NCI-H2171 (cell line): ENCODE data around the gene ITIH4.

Experiments
- DNase-seq: peaks from one replicate; lab custom pipeline; 2025; lab: John Stamatoyannopoulos, UW

The ITIH4 gene

GRCh38 chr3:52830535-52831258 lies at the start of gene ITIH4:
Gene ITIH4 (minus strand): TSS chr3:52830672. CDS start chr3:52830642, 30 bp downstream.
- no peak for DNase-seq

- DNase-seq = no peak
Observed at GRCh38 chr3:52880047-52880446, 49.6 kb upstream of the ITIH4 start.

- DNase-seq = no peak
Observed at GRCh38 chr3:52879581-52879980, 49.1 kb upstream of the ITIH4 start.

GRCh38 chr3:52879090-52879489 lies 48.6 kb upstream of the ITIH4 start:
- no peak for DNase-seq

- no peak for DNase-seq
Observed at GRCh38 chr3:52877085-52877484, 46.6 kb upstream of the ITIH4 start.

GRCh38 chr3:52874864-52875587 lies 44.6 kb upstream of the ITIH4 start:
- DNase-seq = no peak

- DNase-seq = no peak
Observed at GRCh38 chr3:52874160-52874701, 43.8 kb upstream of the ITIH4 start.

GRCh38 chr3:52873433-52874159 lies 43.1 kb upstream of the ITIH4 start:
- DNase-seq = no peak

- no peak for DNase-seq
Observed at GRCh38 chr3:52872245-52872644, 41.8 kb upstream of the ITIH4 start.

GRCh38 chr3:52871761-52872160 lies 41.3 kb upstream of the ITIH4 start:
- no peak for DNase-seq

- no peak for DNase-seq
Observed at GRCh38 chr3:52870471-52870870, 40.0 kb upstream of the ITIH4 start.

- DNase-seq = no peak
Observed at GRCh38 chr3:52866427-52866826, 36.0 kb upstream of the ITIH4 start.

GRCh38 chr3:52865994-52866393 lies 35.5 kb upstream of the ITIH4 start:
- no peak for DNase-seq

- DNase-seq = no peak
Observed at GRCh38 chr3:52860424-52860768, 29.9 kb upstream of the ITIH4 start.

GRCh38 chr3:52859686-52860423 lies 29.4 kb upstream of the ITIH4 start:
- DNase-seq = no peak

GRCh38 chr3:52857864-52858263 lies 27.4 kb upstream of the ITIH4 start:
- no peak for DNase-seq

GRCh38 chr3:52857133-52857532 lies 26.7 kb upstream of the ITIH4 start:
- DNase-seq = no peak

- no peak for DNase-seq
Observed at GRCh38 chr3:52856666-52857065, 26.2 kb upstream of the ITIH4 start.

- no peak for DNase-seq
Observed at GRCh38 chr3:52854013-52854412, 23.5 kb upstream of the ITIH4 start.

- no peak for DNase-seq
Observed at GRCh38 chr3:52852419-52852818, 21.9 kb upstream of the ITIH4 start.

- DNase-seq = no peak
Observed at GRCh38 chr3:52851348-52851747, 20.9 kb upstream of the ITIH4 start.

- no peak for DNase-seq
Observed at GRCh38 chr3:52849656-52850055, 19.2 kb upstream of the ITIH4 start.
